ENCODE measurements around the gene MAPK12.

MAPK12 gene

GRCh38 chr22:50299785-50300619, 38.5 kb upstream of the MAPK12 start:
- no peak for DNase-seq (ENCODE audit: low read depth)

DNA sequence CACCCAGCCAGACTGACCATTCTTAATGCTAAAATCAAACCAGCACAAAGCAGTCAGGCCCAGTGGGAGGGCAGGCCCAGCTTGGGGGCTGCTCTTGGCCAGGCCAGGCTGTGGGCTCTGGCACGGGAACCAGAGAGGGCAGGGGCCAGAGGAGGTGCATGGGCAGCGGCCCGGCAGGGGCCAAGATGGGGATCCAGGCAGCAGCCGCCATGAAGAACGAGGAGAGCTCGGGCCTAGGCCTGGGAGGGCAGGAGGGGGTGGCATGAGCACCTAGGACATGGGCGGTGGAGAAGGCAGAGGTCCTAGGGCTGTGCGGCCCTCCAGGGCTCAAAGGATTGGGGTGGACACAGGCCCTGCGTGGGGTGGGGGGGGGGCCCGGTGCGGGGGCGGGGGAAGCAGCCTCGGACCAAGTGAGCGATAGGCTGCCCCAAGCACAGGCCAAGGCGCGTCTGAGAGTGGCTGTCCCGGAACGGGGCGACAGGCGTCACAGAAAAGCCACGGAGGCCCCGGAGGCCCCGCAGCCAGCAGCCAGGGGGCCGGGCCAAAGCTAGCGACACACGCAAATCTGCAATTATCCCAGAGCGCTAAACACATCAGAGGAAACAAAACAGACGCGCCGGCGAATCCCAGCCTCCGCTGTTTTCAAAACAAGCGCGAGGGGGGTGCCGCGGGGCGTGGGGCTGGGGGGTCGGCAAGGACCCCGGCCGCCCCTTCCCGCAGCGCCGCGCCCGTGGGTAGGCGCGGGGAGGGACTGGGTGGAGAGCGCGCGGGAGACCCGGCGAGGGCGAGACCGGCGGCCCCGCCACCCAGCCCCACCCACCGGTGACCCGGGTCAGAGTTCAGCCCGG, 37.7 kb upstream of the MAPK12 start:
- DNase-seq (ENCODE audit: low read depth): no peak

- no peak for DNase-seq (ENCODE audit: low read depth)
Measured at GRCh38 chr22:50298266-50298637, 36.8 kb upstream of the MAPK12 start.

GRCh38 chr22:50297510-50298265, 36.2 kb upstream of the MAPK12 start:
- no peak for DNase-seq (ENCODE audit: low read depth)

DNA sequence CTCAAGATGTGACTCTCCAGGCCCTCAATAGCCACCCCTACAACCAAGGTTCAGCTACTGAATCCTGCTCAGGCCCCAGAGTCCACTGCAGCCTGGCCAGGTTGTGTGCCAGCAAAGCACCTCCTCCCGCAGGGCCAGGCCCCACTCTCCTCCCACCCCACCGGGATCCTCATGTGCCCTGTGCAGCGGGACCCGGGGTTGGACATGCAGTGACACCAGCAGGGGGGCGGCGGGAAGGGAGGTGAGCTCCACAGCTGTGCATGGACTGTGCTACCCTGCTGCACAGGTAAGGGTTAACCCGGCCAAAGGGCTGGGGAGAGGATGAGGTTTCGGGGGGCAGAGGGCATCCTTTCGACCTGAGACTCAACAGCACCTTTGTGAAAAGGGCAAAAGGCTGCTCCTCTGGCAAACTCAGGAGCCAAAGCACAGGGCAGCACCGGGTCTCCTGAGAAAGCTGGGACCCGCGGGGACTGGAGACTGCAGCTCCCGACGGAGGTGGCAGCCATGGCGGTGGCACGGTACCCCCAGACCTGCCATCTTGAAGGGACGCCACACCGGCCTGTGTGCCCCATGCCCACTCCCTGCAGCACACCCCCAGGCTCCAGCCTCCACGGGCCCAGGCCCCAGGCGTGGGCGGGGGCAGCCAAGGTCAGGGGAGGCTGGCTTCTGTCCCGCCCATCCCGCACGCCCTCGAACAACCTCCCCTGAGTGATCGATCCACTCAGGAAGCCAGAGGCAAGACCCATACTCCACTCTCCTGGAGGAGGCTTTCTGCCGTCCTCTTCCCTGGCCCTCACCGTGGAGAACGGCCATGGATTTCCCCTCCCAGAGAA, 35.4 kb upstream of the MAPK12 start:
- no peak for DNase-seq (ENCODE audit: low read depth)

GRCh38 chr22:50294319-50294656, 32.8 kb upstream of the MAPK12 start:
- no peak for DNase-seq (ENCODE audit: low read depth)

DNA sequence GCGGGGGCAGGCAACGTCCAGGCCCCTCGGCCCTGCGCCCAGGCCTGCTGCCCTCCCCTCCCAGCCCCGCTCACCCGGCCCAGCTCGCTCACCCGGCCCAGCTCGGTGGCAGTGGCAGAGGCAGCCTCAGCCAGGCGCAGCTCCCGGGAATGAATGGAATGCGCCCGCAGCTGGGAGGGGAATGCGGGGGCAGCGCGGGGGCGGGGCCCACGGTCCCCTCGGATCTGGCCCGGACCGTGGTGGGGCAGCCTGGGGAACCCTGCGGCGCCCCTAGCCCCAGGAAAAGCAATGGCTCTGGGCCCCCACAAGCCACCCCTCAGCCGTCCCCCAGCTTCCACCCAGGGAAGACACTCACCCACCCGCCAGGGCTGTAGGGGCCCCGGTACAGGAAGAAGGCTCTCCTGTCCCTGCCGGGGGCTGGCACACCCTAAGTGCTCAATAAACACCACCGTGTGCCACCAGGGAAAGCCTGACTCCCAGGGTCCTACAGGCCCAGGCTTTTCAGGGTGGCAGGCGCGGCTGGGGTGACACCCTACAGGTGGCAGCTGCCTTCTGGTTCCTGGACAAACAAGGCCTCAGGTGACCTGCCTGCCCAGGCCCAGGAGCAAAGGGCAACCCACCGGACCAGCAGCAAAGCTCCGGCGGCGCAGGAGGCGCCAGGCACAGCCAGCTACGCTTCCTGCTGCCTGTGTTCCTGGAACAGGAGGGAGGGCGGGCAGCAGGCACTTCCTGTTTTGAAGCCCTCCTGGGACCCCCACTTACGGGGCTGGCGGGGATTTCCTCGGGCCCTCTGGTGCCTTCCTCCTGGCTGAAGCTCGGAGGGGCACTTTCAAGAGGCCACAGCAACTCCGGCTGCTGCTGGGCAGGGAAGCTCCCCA, 32.2 kb upstream of the MAPK12 start:
- DNase-seq (ENCODE audit: low read depth): no peak

DNA sequence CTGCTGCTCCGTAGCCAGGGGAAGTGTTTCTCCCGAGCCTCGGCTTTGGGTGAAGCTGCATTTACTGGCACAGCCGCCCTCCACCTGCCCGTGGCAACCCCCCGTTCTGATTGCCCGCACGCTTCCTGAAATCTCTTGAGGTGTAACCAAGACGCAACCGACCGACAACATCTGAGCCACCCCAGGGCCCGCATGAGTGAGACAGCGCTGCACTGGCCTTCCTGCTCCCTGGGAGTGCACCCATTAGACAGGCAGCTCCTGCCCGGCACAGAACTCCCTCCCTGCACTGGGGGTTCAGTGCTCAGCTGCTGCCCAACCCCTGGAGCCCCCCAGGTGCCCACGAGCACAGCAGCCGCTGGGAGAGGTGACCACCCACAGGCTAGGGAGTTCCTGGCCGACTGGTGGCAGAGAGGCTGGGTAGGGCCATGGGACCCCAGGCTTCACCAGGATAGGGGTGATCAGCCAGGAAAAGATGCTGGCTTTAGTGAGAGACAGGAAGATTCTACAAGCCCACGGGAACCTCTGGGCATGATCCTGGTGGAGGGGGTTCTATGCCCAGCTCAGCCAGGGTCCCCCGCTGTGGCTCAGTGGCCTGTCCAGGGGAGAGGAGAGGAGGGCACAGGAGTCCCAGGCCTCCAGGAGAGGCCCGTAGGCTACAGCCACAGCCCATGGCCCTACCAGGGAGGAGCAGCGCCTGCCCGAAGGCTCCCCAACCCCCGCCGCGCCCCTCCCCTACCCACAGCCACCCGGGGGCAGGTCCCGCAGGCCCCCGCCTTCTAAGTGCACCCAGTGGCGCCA, 31.4 kb upstream of the MAPK12 start:
- DNase-seq (ENCODE audit: low read depth): no peak

GRCh38 chr22:50289942-50290630, 28.6 kb upstream of the MAPK12 start:
- no peak for DNase-seq (ENCODE audit: low read depth)

DNA sequence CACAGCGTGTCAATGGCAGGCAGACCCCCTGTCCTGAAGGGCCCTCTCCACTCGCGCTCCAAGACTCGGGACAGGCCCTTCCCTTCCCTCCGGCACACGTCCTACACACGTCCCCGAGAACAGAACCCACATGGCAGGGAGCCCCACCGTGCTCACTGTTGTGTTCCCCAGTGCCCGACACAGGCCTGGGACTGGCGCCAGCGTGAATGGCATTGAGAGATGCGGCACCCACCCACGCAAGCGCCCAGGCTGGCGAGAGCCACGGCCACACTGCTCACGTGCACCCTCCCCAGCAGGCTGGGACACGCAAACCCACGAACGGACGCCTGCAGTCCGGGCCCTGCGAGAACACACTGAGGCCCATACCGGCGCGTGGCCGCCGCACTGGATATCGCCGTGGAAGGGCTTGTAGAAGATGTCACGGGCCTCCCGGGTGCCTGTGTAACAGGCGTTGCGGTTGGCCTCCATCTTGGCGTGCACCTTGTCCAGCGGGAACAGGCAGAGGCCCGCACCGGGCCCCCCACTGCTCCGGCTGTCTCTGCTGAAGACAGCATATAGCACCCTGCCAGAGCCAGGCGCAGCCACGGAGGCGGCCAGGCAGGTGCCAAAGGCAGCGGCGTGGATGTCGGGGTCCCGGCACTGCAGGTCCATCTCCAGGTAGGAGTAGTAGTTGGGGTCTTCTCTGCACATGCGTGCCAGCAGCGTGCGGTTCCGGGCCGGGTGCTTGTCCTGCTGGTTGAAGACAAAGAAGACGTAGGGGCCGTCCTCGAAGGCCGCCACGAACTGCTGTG, 27.9 kb upstream of the MAPK12 start:
- no peak for DNase-seq (ENCODE audit: low read depth)

- DNase-seq (ENCODE audit: low read depth): no peak
Measured at GRCh38 chr22:50287731-50288130, 26.2 kb upstream of the MAPK12 start.

GRCh38 chr22:50286701-50287318, 25.3 kb upstream of the MAPK12 start:
- no peak for DNase-seq (ENCODE audit: low read depth)

DNA sequence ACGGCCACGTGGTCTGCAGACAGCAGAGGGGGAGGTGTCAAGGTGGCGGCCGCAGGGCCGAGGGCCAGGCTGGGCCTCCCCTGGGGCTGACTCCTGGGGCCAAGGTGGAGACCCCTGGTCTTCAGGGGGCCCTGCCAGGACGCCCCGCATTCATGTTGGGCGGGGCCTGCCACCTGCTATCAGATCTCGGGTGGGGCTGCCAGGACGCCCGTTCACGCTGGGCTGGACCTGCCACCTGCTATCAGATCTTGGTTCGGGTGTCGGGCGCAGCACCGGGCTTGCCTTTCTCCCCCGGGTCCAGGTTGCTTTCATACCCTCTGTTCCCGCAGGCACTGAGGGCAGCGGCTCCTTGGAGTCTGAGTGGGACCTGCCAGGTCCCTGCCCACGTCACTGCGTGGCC, 24.8 kb upstream of the MAPK12 start:
- no peak for DNase-seq (ENCODE audit: low read depth)

DNA sequence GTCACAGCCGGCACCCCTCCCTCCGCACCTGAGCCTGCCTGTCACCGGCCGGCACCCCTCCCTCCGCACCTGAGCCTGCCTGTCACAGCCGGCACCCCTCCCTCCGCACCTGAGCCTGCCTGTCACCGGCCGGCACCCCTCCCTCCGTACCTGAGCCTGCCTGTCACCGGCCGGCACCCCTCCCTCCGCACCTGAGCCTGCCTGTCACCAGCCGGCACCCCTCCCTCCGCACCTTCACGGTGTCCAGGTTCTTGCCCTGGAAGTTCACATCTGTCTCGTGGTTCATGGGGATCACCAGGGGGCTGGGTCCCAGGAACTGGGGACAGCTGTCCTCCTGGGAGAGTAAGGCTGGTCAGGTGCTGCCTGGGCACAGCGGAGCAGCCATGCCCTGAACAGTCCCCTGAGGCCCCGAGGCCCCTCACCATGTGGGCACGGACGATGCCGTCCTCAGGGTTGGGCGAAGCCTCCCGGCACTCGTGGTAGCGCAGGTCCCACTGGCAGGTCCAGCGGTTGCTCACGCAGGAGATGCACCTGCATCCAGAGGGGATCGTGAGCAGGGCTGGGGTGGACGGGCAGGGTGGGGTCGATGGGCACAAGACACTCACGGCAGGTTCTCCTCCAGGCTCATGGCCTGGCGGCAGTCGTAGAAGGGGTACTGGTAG, 24.2 kb upstream of the MAPK12 start:
- DNase-seq (ENCODE audit: low read depth): no peak

DNA sequence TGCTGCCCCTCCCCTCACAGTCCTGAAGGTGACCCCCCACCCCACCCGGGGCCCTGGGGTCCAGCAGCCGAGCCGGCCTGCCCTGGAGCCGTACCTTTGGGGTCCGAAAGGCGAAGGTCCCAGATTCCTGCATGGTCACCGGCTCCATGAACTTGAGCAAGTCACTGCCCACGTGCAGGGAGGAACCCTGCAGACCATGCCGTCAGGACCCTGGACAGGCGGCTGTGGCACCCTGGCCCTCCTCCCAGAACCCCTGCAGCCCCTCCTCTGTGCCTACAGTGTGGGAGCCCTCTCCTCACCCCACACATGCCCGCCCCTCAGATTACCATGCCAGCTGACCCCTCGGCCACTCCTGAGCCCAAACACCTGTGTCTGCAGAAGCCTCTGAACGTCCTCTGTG, 23.0 kb upstream of the MAPK12 start:
- DNase-seq (ENCODE audit: low read depth): no peak

GRCh38 chr22:50283821-50284220, 22.3 kb upstream of the MAPK12 start:
- DNase-seq (ENCODE audit: low read depth): no peak

DNA sequence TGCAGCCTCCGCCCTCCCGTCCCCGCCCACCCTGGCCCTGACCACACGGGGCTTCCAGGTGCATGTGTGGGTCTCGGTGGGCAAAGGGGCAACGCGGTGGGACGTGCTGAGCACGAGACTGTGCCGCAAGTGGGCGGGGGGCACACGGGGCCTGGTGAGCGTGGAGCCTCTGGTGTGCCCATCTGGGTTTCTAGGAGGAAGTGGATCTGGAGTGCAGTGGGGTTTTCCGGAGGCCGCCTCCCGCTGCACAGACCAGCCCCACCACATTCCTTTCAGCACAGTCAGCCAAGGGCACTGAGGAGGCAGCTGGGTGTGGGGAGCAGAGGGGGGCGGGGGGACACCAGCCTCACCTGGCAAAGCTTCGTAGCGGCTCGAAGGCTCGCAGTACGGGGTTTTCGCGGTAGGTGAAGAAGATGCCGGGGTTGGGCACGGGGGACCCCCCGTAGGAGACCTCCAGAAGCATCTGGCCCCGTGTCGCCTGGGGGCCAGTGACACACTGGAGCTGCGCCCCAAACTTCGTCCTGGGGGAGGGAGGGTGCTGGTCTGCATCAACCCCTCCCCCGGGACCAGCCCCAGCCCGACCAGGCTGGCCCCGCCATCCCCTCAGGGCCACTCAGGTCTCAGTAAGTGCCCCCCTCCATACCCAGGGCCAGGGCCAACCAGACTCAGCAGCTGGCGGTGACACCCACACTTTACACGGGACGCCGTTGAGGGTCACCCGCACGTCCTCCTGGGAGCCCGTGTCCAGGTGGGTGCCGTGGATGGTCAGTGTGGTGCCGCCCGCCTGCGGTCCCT, 21.1 kb upstream of the MAPK12 start:
- DNase-seq (ENCODE audit: low read depth): no peak

Data from stimulated activated CD8-positive, alpha-beta memory T cell treated with anti-CD3 and anti-CD28 coated beads, Interleukin-15, amount 100 ng/mL, for 1 hour (primary cell).